NCI-H1048 (cell line): ENCODE results near the gene FAP.

Experiments used
- DNase-seq: peaks from one replicate; lab custom pipeline; 2025; lab: John Stamatoyannopoulos, UW

Gene FAP

DNA sequence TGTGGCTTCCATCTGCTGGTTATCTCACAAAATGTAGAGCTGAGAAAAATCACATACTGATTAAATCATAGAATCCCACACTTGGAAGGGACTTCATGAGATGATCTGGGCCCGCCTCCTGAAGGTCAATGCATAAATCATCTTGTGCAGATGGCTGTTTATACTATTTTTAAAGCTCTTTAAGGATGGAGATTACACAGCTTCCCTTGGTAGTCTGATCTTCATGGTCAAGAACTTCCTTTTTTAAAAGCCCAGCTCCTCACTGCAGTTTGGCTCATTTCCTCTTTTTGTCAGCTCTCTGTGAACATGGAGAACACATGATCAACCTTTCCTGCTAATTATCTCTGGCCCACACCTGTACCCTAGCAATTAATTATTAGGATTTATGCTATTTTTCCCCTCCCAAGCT lies 117.1 kb downstream of the FAP start:
- no peak for DNase-seq

DNA sequence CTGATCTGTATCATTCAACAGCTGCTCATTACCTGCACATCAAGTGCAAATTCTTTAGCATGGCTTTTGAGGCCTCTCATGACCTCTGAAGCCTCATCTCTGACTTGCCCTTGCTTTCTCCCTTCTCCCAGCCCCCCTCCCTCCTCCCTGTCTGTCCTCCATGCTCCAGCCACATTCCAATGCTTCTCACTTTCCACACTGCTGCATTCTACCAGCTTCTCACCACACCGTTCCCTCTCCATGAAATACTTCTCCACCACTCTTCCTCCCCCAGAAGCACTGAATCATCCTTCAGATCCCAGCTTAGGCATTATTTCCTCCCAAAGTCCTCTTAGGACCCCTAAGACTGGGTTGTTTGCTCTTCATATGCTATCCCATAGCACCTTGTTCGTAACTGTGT lies 118.1 kb downstream of the FAP start:
- no peak for DNase-seq

DNA sequence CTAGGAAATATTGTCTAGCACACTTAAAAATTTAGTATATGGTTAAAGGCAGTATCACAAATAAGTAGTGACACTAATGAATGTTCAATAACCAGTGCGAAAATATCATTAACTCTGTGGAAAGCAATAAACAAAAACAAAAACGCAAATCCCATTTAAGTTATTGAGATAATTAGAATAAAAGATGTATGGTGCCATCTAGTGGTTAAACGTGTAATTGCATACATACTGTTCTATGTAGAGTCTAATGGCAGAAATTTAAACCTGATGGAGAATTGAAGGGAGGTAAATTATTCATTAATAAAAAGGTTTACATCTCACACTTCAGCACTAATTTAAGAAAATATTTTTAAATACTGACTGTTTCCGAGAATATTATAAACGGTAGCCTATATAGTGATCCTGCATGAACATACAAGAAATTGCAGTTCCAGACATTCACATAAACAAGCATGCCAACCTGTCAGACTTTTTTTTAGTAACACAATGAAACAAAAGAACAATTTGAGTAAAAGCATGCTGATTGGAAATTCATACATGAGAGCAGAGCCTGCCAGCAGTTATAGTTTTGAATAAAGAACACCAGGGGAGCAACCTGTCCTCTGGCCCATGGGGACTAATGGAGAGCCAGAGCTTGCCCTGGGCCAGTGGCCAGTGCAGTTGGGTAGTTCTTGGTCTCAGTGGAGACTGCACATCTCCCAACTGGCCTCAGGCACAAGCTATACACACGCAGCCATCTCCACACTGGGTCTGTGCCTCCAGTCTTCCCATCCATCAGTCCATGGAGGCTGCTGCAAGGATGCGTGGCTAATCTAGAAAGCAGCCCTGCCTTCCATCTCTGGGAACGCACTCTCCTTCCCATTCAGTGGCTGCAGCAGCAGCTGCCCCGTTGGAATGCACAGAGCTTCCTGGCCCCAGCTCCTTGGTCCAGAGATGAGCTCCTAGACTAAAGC lies 119.2 kb downstream of the FAP start:
- peak; percentile 36 for DNase-seq
